NCI-H2029 treated with DMSO at 0.1 percent for 48 hours (cell line): Measurements from ENCODE around the gene DYNC2H1.
A peak's percentile ranks its signal among the peaks of the same experiment; 100 is the strongest.

Experiments used
- DNase-seq: peaks from one replicate; lab custom pipeline; 2025; lab: John Stamatoyannopoulos, UW

Gene DYNC2H1

DNA sequence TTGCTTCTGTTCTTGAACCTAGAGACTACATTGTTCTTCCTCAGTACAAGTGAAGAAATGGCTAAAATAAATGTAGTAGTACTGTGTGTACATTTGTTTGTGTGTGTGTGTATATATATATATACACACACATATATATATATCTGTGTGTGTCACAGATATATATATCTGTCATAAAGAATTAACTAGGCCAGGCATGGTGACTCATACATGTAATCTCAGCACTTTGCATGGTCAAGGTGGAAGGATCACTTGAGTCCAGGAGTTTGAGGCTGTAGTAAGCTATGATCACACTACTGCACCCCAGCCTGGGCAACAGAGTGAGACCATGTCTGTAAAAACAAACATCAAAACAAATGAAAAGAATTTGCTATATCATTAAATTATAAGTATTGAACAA is 164.8 kb downstream of the DYNC2H1 start:
- no peak for DNase-seq

GRCh38 chr11:103279821-103280220 is 170.6 kb downstream of the DYNC2H1 start:
- DNase-seq, result no peak

DNA sequence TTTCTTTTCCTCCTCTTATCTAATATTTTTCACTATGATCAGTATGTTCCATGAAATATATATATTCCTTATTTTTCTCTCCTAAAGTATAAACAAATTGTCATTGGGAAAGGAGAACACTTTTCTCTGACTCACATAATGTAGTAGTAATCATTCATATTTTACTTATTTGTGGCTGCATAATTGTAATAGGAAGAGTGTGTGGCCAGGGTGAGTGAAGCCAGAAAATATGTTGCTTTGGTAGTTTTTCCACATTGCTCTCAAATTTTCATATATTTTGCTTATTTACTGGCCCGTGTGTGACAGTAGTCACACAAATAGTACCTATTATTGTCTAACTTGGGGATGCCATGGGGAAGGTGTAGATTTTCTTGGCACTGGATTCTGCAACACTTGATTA is 172.1 kb downstream of the DYNC2H1 start:
- no peak for DNase-seq

DNA sequence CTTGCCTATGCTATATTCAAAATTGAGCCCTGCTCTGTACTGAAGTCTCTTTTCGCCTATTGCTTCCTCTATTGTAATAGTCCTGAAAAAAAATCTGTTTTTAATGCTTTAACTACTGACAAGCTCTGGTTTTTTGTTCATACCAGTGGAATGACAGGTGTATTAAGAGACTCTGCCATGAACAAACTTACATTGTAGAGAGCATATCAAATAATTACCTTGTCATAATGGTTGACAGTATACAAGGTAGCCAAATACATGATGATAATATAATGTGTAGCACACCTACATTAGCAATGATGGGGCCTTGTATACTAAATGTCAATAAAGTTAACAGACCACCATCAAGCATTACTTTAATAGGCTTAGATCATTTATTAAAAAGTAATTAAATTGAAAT is 175.0 kb downstream of the DYNC2H1 start:
- DNase-seq, result no peak

- no peak for DNase-seq
Measured at GRCh38 chr11:103294516-103294915, 185.3 kb downstream of the DYNC2H1 start.

DNA sequence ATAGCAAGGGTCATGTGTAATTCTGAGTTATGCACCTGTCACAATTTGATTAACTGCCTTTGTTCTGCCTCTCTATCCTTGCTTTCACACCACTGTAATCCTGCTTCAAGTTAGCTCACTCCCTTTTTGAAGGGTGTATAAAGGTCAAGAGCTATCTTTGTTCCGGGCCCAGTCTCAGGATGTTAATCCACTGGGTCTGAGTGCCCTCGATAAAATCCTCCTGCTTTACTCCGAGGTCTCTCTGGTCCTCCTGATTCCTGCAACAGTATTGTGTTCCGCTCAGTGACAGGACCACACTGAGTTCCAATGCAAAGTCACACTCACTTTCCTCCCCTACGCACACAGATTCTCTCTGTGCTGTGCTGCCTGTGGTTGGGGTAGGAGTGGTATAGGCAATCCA is 186.5 kb downstream of the DYNC2H1 start:
- DNase-seq, result no peak

GRCh38 chr11:103297900-103298299 is 188.7 kb downstream of the DYNC2H1 start:
- no peak for DNase-seq

GRCh38 chr11:103315248-103315647 is 206.0 kb downstream of the DYNC2H1 start:
- no peak for DNase-seq

DNA sequence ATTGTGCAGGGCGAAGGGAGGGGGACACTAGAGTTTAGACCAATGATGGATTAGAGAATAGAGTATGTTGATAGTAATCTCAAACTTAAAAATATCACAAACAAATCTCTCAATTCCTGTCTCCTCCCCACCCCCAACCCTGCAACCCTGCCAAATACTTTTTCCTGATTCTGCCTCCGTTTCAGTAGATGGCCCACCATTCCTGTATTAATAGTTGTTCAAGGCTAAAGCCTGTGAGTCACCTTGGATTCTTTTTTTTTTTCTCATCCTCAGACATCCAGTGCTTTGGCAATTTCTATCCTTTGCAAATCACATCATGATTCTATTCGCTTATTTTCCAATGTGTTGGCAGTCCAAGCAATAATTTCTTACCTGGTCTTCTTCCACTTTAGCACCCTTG is 207.9 kb downstream of the DYNC2H1 start:
- DNase-seq, result no peak

DNA sequence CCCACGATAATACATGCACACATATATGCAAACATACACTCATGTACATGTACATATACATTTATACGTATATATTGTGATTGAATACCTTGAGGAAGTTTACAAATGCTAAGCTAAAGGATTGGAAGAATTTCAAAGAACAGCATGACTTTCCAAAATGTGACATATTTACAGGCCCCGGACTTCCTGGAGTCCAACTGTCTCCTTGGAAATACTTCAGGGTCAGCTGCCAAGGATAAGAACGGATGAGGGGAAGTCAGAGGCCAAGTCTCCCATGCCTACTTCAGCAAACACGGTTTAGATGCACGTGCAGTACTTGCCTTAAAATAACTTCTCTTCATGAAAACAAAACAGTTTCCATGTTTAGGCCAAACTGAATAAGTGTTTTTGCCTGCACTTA is 213.6 kb downstream of the DYNC2H1 start:
- DNase-seq, result no peak

GRCh38 chr11:103325686-103326069 is 216.5 kb downstream of the DYNC2H1 start:
- no peak for DNase-seq

DNA sequence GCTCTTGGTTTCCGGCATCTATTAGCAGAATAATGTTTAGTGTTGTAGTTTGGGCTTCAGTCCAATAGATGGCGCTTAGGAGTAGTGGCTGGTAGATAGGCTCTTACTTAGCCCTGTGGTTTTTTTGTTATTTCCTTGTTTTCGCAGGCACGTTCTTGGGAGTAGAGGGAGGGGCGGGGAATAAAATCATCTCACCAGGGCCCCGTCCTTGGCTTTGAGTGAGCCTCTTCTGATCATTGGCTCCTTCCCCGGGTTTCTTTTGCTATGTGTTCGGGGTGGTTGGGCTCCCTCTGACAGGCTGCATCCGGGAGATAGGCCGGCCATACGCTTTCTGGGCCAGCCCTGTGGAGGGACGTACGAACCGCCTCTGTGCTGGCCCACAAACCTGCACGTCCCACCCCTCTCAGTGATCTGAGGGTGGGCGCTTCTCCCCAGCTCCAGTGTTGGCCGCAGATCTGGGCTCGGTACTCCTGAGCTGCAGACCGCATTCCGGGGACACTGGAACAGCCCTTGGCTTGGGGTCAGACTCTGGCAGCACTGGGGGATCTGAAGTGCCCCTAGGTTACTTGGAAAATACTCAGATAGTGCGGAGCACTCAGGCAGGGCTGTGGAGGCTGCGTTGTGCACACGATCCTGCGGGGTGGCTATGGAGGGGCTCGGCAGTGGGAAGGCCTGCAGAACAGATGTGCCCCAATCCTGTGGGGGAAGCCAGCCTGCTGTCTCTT is 217.0 kb downstream of the DYNC2H1 start:
- DNase-seq, result peak; percentile 82

DNA sequence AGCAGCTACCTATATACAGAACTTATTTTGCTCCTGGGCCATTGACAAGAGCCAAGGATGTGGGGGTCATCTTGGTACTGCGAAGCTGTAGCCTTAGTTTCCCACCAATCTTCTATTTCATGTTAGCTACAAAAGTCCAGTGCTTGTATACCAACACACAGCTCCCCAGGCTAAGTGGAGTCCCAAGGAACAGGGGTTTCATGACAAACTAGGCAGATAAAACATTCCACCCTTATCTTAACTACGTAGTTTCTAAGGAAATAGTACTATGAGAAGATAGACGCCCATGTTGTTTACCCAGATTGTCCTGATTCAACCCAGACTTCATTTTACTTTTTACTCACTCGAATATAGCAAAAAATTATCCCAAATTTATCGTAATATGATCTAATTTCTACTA is 218.5 kb downstream of the DYNC2H1 start:
- no peak for DNase-seq

DNA sequence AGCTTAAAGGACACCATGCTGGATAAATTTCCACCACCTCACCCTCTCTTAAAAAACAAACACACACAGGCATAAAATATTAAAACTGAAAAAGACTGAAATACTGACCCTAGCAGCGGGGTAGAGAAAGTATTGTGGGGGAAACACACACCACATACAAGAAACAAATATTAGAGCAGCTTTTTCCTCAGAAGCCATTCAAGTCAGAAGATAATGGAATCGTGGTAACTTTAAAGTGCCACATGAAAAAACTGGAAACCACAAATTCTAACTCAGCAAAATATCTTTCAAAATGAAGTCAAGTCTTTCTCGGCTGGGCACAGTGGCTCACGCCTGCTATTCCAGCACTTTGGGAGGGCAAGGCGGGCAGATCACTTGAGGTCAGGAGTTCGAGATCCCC is 223.2 kb downstream of the DYNC2H1 start:
- DNase-seq, result no peak

DNA sequence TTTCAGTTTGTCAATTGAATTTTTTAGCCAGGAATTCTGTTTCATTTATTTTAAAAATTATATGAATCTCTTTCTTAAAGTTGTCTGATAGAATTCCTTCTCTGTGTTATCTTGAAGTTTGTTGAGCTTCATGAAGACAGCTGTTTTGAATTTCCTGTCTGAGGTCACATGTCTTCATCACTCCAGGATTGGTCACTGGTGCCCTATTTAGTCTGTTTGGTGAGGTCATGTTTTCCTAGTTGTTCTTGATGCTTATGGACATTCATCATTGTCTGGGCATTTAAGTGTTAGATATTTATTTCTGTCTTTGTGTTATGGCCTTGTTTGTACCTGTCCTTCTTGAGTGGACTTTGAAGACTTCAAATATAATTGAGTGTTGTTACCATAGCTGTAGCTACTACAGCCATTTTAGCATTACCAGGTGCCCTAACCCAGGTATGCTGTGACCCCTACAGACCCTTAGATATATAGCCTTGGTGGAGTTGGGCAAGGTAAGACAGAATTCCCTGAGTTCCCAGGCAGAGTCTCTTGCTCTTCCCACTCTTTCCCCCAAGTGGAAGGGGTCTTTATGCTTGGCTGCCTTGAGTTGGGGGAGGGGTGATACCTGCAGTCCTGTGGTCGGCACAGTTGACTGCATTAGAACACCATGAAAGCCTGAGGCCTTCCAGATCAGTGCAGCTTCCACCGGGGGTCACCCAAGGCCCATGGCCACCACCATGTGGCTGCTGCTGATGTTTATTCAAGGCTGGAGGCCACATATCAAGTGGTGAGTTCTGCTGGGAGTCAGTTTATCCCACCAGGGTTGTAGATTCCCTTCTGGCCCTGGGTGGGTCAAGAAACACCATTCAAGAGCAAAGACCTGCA is 229.6 kb downstream of the DYNC2H1 start:
- no peak for DNase-seq

DNA sequence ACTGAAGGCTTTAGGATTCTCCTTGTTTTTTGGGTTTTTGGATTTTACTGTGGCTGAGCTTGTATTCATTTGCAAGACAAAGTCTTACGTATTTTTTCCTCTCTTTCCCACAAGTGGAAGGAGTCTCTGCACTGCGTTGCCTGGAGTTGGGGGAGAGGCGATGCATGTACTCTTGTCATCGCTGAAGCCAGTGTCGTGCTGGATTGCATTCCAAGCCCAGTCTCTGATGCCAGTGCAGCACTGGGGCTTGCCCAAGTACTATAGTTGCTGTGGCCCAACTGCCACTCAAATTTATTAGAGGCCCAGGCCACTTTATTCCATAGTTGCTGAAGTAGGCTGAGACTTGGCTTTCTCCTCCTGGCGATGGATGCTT is 230.2 kb downstream of the DYNC2H1 start:
- no peak for DNase-seq

DNA sequence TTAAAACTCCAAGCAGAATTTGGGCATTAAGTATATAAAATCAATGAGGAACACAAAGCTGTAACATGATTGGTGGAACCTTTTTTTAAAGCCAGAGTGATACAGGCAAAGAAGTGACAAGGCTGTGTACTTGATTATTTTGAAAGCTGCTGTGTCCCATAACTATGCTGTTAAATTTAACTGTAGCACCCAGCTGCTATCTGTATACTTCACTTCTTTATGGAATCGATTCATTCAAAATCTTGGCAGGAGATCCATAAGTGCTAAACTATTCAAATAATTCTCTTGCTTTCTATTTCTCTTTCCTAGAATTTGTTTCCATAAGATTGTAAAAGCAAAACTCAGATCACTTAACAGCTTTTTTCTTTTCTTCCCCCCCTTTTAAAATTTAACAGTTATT is 231.7 kb downstream of the DYNC2H1 start:
- DNase-seq, result no peak

GRCh38 chr11:103344886-103345285 is 235.7 kb downstream of the DYNC2H1 start:
- no peak for DNase-seq

- DNase-seq, result no peak
Measured at GRCh38 chr11:103349595-103349994, 240.4 kb downstream of the DYNC2H1 start.

GRCh38 chr11:103354656-103355055 is 245.4 kb downstream of the DYNC2H1 start:
- DNase-seq, result no peak

DNA sequence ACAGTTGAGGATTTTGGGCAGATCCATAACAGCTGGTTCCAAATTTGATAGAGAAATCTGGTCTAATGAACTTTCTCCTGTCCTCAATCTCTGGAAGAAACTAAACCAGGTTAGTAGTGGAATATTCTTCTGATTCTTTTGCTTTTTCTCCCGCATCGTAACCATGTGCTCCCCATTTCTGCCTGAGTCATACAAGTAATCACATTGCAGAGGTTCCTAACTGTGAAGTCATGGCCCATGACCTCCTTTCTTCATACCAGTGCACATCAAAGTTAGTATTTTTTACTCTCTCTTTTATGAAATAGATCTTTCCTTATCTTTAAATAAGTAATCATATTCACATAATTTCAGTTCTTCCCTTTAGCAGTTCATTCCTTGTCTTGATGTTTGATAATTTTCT is 249.0 kb downstream of the DYNC2H1 start:
- DNase-seq, result no peak

GRCh38 chr11:103359216-103359615 is 250.0 kb downstream of the DYNC2H1 start:
- DNase-seq, result no peak

- no peak for DNase-seq
Measured at GRCh38 chr11:103364687-103365086, 255.5 kb downstream of the DYNC2H1 start.

GRCh38 chr11:103367650-103368049 is 258.4 kb downstream of the DYNC2H1 start:
- no peak for DNase-seq
